ENCODE data around the gene C8B. TPM values are rescaled to one million over a fixed set of nuclear protein-coding genes. Genes with fewer than 3 reads are reported as not detected.

Gene C8B
- total and polyA plus RNA-seq, 2 of the 13 experiments (the other 11 are each of a cell fraction or from before 2014, with no cell fraction given) = 8.4 to 11.3 TPM

DNA sequence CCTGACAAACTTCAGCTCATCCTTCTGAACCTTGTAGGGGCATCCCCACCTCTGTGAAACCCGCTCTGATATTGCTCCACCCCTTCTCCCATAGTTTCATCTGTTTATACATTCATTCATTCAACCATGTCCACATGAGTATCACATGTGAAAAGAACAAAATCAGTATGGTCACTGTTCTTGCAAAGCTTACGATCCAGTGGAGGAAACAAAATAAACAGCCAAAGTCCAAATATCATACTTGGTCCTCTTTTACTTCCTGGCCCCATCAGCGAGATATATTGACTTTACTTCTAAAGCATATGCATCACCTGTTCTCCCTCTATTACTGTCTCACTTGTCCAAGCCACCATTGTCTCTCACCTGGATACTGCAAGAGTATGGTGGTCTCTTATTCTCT, 75.6 kb downstream of the C8B start:
- intact Hi-C loops (cut with micrococcal nuclease; ENCODE audit: unreplicated experiment) = no loop called here
- Histone ChIP-seq H2AFZ (ENCODE audit: low read length) (no peak overlapping the region), H3K27me3 (ENCODE audit: control insufficient read depth in 1 of 2, insufficient read depth in 2 of 2, low read length in 2 of 2) (no peaks in the 10 kb centered on the region), H3K27ac (ENCODE audit: extremely low read length, insufficient read depth, low read length) (no peak overlapping the region), H3K9me3 (ENCODE audit: low read length) (no peaks in the 10 kb centered on the region), H4K20me1 (ENCODE audit: insufficient read depth, low read length) (no peaks in the 10 kb centered on the region), H3K9ac (ENCODE audit: insufficient read depth, low read depth, low read length) (no peak overlapping the region), H3K4me3 (replicated peaks in 1 of 3; ENCODE audit: insufficient read depth in 1 of 3, low read depth in 2 of 3, low read length in 3 of 3) (no peak overlapping the region), H3K4me1 (ENCODE audit: insufficient read depth, low read length) (peaks cover 34% of the 10 kb centered on the region), H3K4me2 (ENCODE audit: low read depth, low read length) (peak overlapping the region; percentile 34; the same call in 1 of the 2 replicates), H3K79me2 (ENCODE audit: insufficient read depth, low read length) (no peaks in the 10 kb centered on the region), H3K36me3 (replicated peaks in 1 of 2; ENCODE audit: control insufficient read depth in 1 of 2, insufficient read depth in 2 of 2, low read length in 2 of 2) (no peaks in the 10 kb centered on the region)
- no TSS peak for BruUV-seq (replicated peaks)
- POLR2A ChIA-PET = interaction anchor here (1.0 kb wide), 2 partner anchors 21 to 36 kb away, joined by 3 to 8 read pairs; partner anchors contain the start of gene C8A
- peak; percentile 59 for ATAC-seq
- peak; percentile 35 for DNase-seq (ENCODE audit: low spot score)
- CTCF ChIA-PET (ENCODE audit: low intra/inter-chr PET ratio, low total read pairs) = no interaction called here
- no peak for FAIRE-seq
- in situ Hi-C loops (cut with HindIII; ENCODE audit: extremely low pct_ligation_motif_present, low pct_unique_long_range_greater_than_20kb) = no loop called here
- WGBS (ENCODE audit: low lambda C conversion rate) = 34% methylated on average over 3 of the region's 3 CpGs
- no peak for TF ChIP-seq SOX6 (IDR thresholded peaks at IDR 0.05)
- TF ChIP-seq SOX6 (CRISPR knock-in tag; IDR thresholded peaks at IDR 0.05) = peak; percentile 48; the same call in 1 of the 2 replicates
- TF ChIP-seq SOX13 (IDR thresholded peaks at IDR 0.05) = no peak
- TF ChIP-seq SOX13 (CRISPR knock-in tag; conservative IDR thresholded peaks at IDR 0.05 in 1 of 2, IDR thresholded peaks at IDR 0.05 in 1 of 2) = peak in 1 of 2 experiments; percentile 47; a peak in 1 of 4 replicates
- TF ChIP-seq, protein P1, sequence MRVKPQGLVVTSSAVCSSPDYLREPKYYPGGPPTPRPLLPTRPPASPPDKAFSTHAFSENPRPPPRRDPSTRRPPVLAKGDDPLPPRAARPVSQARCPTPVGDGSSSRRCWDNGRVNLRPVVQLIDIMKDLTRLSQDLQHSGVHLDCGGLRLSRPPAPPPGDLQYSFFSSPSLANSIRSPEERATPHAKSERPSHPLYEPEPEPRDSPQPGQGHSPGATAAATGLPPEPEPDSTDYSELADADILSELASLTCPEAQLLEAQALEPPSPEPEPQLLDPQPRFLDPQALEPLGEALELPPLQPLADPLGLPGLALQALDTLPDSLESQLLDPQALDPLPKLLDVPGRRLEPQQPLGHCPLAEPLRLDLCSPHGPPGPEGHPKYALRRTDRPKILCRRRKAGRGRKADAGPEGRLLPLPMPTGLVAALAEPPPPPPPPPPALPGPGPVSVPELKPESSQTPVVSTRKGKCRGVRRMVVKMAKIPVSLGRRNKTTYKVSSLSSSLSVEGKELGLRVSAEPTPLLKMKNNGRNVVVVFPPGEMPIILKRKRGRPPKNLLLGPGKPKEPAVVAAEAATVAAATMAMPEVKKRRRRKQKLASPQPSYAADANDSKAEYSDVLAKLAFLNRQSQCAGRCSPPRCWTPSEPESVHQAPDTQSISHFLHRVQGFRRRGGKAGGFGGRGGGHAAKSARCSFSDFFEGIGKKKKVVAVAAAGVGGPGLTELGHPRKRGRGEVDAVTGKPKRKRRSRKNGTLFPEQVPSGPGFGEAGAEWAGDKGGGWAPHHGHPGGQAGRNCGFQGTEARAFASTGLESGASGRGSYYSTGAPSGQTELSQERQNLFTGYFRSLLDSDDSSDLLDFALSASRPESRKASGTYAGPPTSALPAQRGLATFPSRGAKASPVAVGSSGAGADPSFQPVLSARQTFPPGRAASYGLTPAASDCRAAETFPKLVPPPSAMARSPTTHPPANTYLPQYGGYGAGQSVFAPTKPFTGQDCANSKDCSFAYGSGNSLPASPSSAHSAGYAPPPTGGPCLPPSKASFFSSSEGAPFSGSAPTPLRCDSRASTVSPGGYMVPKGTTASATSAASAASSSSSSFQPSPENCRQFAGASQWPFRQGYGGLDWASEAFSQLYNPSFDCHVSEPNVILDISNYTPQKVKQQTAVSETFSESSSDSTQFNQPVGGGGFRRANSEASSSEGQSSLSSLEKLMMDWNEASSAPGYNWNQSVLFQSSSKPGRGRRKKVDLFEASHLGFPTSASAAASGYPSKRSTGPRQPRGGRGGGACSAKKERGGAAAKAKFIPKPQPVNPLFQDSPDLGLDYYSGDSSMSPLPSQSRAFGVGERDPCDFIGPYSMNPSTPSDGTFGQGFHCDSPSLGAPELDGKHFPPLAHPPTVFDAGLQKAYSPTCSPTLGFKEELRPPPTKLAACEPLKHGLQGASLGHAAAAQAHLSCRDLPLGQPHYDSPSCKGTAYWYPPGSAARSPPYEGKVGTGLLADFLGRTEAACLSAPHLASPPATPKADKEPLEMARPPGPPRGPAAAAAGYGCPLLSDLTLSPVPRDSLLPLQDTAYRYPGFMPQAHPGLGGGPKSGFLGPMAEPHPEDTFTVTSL (CRISPR knock-in tag; IDR thresholded peaks at IDR 0.05; ENCODE audit: borderline replicate concordance) = peak; percentile 73; the same call in 1 of the 2 replicates
- no peak for TF ChIP-seq FOXA1 (IDR thresholded peaks at IDR 0.05)
- TF ChIP-seq FOXA1 (CRISPR knock-in tag; IDR thresholded peaks at IDR 0.05) = 0 out of 2 replicates have a peak, but pooled peaks have one; percentile 3
- TF ChIP-seq ELF3 (CRISPR knock-in tag; IDR thresholded peaks at IDR 0.05) = peak; percentile 87
- TF ChIP-seq, protein P2, sequence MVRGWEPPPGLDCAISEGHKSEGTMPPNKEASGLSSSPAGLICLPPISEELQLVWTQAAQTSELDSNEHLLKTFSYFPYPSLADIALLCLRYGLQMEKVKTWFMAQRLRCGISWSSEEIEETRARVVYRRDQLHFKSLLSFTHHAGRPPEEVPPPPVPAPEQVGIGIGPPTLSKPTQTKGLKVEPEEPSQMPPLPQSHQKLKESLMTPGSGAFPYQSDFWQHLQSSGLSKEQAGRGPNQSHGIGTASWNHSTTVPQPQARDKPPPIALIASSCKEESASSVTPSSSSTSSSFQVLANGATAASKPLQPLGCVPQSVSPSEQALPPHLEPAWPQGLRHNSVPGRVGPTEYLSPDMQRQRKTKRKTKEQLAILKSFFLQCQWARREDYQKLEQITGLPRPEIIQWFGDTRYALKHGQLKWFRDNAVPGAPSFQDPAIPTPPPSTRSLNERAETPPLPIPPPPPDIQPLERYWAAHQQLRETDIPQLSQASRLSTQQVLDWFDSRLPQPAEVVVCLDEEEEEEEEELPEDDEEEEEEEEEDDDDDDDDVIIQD (CRISPR knock-in tag; IDR thresholded peaks at IDR 0.05; ENCODE audit: low read depth) = peak; percentile 84; the same call in 1 of the 2 replicates
- peak; percentile 60 for TF ChIP-seq HNF4A (CRISPR knock-in tag; IDR thresholded peaks at IDR 0.05)
- 0 out of 2 replicates have a peak, but pooled peaks have one; percentile 18 for TF ChIP-seq RXRB (CRISPR knock-in tag; IDR thresholded peaks at IDR 0.05; ENCODE audit: borderline replicate concordance)
- no peak for TF ChIP-seq KDM6A (CRISPR knock-in tag; IDR thresholded peaks at IDR 0.05; ENCODE audit: low read depth)
- TF ChIP-seq, protein P3, sequence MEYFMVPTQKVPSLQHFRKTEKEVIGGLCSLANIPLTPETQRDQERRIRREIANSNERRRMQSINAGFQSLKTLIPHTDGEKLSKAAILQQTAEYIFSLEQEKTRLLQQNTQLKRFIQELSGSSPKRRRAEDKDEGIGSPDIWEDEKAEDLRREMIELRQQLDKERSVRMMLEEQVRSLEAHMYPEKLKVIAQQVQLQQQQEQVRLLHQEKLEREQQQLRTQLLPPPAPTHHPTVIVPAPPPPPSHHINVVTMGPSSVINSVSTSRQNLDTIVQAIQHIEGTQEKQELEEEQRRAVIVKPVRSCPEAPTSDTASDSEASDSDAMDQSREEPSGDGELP (IDR thresholded peaks at IDR 0.05; ENCODE audit: borderline replicate concordance, low read depth) = peak; percentile 44; the same call in 1 of the 2 replicates
- no peak for TF ChIP-seq FOSL1 (CRISPR knock-in tag; IDR thresholded peaks at IDR 0.05; ENCODE audit: borderline replicate concordance)
- no peak for TF ChIP-seq CREB1 (IDR thresholded peaks at IDR 0.05)
- TF ChIP-seq CREB1 (CRISPR knock-in tag; IDR thresholded peaks at IDR 0.05) = 0 out of 2 replicates have a peak, but pooled peaks have one; percentile 23
- peak; percentile 63; the same call in 1 of the 2 replicates for TF ChIP-seq HMG20A (CRISPR knock-in tag; IDR thresholded peaks at IDR 0.05; ENCODE audit: borderline replicate concordance)
- TF ChIP-seq SOX5 (CRISPR knock-in tag; IDR thresholded peaks at IDR 0.05; ENCODE audit: borderline replicate concordance) = peak; percentile 82
- TF ChIP-seq POGZ (CRISPR knock-in tag; IDR thresholded peaks at IDR 0.05) = peak; percentile 54; the same call in 1 of the 2 replicates

Measured in HepG2 (cell line).